ENCODE measurements around the gene UBAC2.

UBAC2 gene

DNA sequence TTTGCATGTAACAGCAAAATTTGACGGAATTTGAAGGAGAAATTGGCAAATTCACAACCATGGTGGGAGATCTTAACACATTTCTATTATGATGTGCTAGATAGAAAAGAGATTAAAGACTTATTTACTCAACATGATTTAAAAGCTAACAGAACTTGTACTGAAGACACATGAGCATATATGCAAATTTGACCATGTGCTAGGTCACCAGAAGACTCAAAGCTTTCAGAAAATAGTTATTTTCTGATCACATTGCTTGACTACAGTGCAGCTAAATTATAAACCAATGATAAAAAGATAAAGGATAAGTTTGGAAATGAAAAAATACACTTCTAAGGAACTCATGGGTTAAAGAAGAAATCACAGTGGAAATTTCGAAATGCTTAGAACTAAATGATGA is 97.4 kb downstream of the UBAC2 start:
- no peak for DNase-seq (ENCODE audit: low spot score)
- H3K4me1 Mint-ChIP-seq (ENCODE audit: low read depth), result peaks cover 76% of the 10 kb centered on the region
- H3K27me3 Mint-ChIP-seq (ENCODE audit: low read depth), result no peaks in the 10 kb centered on the region
- H3K27ac Mint-ChIP-seq, result peak overlapping the region; percentile 99
- no peaks in the 10 kb centered on the region for H3K9me3 Mint-ChIP-seq
- peaks cover 66% of the 10 kb centered on the region for H3K36me3 Mint-ChIP-seq (ENCODE audit: low read depth)
- peak overlapping the region; percentile 91 for H3K4me3 Mint-ChIP-seq

DNA sequence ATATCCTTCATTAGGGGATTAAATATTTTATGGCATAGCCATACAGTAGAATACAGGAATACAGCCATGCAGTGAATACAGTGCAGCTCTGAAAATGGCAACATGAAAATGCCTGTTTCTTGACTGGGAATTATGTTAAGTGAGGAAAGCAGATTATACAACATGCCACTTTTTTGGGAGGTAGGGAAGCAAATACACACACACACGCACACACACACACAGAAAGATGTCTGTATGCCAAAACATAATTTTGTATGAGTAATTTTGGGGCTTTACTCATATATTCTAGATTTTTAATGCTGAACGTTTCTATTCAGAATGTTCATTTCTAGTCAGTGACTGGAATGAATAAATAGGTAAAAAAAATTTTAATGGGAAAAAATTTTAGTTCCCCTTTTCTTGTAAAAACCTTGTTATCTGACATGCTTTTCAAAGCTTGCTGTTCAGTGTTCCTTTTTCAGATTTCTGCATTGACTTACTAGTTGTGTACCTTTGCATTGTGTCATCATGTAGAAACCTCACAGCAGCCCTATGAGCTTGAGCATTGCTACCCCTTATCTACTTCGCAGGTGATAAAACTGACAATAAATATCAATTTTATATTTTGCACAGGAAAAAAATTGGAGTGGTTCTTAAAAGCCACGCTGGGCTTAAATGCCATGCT is 98.7 kb downstream of the UBAC2 start:
- H3K27ac Mint-ChIP-seq, result peak overlapping the region; percentile 77
- no peaks in the 10 kb centered on the region for H3K27me3 Mint-ChIP-seq (ENCODE audit: low read depth)
- peaks cover 64% of the 10 kb centered on the region for H3K36me3 Mint-ChIP-seq (ENCODE audit: low read depth)
- peak overlapping the region; percentile 66 for H3K4me3 Mint-ChIP-seq
- peaks cover 77% of the 10 kb centered on the region for H3K4me1 Mint-ChIP-seq (ENCODE audit: low read depth)
- no peak for DNase-seq (ENCODE audit: low spot score)
- H3K9me3 Mint-ChIP-seq, result no peaks in the 10 kb centered on the region

DNA sequence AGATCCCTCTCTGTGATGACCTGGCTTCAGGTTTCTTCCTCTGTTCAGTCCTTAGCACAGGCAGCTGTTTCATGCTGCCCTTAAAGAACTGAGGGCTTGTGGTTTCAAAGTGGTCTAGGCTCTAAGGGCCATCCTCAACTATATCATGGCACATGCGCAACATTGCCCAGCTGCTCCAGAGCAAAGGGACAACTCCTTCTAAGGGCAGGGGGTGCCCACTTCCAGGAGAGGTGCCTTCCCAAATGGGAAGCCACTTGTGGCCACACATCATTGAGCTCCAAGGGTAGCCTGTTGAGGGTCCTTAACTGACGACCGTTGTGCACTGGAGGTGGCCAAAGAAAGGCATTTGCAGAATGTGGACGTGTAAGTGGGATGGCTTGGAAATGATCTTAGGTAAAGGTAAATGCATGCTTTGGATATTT is 99.3 kb downstream of the UBAC2 start:
- Mint-ChIP-seq H3K4me3 (peak overlapping the region; percentile 66), H3K4me1 (ENCODE audit: low read depth) (peaks cover 79% of the 10 kb centered on the region), H3K9me3 (no peaks in the 10 kb centered on the region), H3K36me3 (ENCODE audit: low read depth) (peaks cover 66% of the 10 kb centered on the region), H3K27ac (peak overlapping the region; percentile 58), H3K27me3 (ENCODE audit: low read depth) (no peaks in the 10 kb centered on the region)
- no peak for DNase-seq (ENCODE audit: low spot score)

DNA sequence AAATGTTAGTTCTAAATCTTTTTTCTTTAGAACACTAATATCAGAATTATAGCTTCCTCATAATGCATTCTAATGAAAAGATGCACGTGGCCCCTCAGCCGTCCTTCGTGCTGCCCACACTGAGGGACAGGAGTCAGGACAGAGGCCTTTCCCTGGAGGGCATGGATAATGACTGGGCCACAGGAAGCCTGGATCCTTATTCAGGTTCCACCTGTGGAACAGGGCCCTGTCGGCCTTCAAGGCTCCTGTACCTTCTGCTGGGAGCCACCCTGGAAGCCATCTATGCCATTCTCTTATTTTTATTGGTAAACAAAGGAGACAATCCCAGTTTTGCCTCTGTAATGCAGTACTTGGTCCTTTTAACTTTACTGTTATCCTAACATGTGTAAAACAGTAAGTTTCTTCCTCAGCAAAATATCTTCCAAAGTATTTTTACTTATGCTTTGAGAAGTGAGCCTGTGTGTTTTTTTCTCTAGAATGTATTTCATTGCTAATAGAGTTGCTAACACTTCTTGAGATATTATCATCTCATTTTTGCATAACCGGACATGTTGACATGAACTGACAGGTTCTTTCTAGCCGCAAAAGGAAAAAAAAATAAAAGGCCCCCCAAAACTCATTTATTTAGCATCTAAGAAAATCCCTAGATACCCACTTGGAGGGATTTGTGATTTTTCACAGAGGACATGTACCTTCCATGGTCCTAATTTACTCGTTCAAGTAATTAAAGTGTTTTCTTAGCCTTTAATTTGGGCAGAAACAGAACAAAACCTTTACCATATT is 100.6 kb downstream of the UBAC2 start:
- no peak for DNase-seq (ENCODE audit: low spot score)
- peaks cover 71% of the 10 kb centered on the region for H3K4me1 Mint-ChIP-seq (ENCODE audit: low read depth)
- H3K27me3 Mint-ChIP-seq (ENCODE audit: low read depth), result no peaks in the 10 kb centered on the region
- H3K9me3 Mint-ChIP-seq, result no peaks in the 10 kb centered on the region
- peak overlapping the region; percentile 73 for H3K4me3 Mint-ChIP-seq
- H3K36me3 Mint-ChIP-seq (ENCODE audit: low read depth), result peaks cover 65% of the 10 kb centered on the region
- H3K27ac Mint-ChIP-seq, result peak overlapping the region; percentile 83

DNA sequence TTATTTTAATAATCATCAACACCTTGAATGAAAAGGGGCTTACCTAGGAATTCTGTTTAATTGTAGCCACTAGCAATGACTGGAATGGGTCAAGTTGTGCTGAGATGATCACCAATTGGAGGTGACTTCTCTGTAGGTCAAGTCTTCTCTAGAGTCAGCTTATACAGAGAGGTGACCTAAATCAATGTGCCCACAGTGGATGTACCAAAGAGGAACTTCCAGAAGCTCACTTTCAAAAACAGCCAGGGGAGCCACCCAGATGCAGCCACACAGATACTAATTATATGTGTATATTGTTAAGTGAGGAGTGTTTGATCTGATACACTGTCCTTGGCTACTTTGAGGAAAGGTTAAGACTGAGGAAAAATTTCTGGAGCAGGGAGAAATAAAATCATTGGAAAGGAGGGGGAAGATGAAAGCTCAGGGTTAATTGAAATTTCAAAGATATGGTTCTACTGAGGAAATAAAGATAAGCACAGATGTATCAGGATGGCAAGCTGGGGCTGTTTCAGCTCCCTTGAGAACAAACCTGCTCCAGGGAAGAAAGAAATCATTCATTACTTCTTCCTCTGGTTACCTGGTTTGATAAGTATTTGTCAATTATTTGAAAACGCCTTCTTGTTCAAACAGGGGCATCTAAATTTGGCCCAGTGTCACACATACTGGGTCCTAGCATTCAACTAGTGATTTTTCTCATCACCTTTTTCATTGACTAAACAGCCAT is 101.4 kb downstream of the UBAC2 start:
- Mint-ChIP-seq H3K36me3 (ENCODE audit: low read depth) (peaks cover 67% of the 10 kb centered on the region), H3K27ac (peak overlapping the region; percentile 92), H3K27me3 (ENCODE audit: low read depth) (no peaks in the 10 kb centered on the region), H3K4me1 (ENCODE audit: low read depth) (peaks cover 66% of the 10 kb centered on the region), H3K9me3 (no peaks in the 10 kb centered on the region), H3K4me3 (peak overlapping the region; percentile 92)
- no peak for DNase-seq (ENCODE audit: low spot score)

DNA sequence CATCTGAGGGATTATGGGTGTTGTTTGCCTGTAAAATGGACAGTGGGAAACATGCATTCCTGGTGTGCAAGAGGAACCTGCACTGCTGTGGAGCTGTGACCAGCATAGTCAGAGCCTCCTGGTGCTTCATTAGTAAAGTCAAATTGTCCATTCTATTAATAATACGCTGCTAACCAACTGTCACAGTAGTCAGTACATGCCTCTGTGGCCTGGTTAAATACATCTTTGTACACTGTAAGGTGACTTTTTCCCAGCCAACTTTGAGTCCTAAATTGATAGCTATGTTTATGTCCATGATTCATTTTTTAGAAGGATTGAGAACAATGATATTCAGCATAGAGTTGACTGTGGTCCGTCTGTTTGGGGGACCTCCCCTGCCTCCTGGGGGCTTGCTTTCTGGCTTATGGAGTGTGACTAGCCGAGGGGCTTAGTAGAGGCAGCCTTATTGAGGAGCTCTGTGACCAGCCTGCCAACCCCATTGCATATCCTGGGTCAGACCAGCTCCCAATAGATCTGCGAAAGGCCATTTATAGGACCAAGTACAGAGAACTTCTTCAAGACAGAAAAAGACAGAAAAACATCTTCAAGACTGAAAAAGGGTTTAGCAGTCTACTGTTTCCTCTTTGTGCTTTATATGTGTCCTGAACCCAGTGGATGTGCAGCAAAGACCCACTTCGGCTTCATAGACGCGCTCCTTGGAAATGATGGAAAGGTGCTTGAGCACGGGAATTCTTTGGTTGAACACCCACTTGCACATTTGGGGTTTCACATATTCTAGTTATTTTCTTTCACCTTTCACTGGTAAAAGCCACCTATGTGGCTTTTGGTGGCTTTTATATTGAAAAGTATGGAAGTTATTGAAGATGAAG is 102.2 kb downstream of the UBAC2 start:
- no peaks in the 10 kb centered on the region for H3K27me3 Mint-ChIP-seq (ENCODE audit: low read depth)
- H3K27ac Mint-ChIP-seq, result peak overlapping the region; percentile 92
- no peaks in the 10 kb centered on the region for H3K9me3 Mint-ChIP-seq
- peak overlapping the region; percentile 92 for H3K4me3 Mint-ChIP-seq
- no peak for DNase-seq (ENCODE audit: low spot score)
- H3K4me1 Mint-ChIP-seq (ENCODE audit: low read depth), result peaks cover 64% of the 10 kb centered on the region
- H3K36me3 Mint-ChIP-seq (ENCODE audit: low read depth), result peaks cover 65% of the 10 kb centered on the region

DNA sequence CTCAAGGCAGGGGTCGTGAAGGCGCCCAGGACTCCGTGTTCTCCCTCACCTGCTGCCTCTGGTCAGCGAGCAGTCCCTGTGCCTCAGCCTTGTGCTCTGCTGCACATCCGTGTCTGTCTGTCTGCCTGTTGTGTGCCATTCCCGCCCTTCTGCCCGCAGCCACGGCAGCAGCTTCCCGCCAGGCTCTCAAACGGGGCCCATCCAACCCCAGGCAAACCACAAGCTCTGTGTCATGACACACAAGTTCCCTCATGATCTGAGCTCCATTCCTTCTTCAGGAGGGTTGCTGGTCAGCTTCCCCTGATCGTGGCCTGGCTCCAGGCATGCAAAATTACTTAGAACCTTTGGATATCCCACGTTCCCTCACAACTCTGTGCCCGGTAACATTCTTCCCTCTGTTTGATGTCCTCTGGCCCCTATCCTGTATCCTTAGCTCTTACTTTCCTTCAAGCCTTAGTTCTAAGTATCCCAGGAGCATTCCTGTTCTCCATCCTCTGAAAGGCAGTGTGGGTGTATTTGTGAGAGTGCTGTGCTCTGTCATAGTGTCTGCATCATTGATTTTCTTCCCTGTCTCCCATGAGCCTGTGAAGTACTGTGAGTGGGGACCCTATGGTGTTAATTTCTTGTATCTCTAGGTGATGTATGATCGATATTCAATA is 103.3 kb downstream of the UBAC2 start:
- peak; percentile 75 for DNase-seq (ENCODE audit: low spot score)
- Mint-ChIP-seq H3K4me1 (ENCODE audit: low read depth) (peaks cover 66% of the 10 kb centered on the region), H3K36me3 (ENCODE audit: low read depth) (peaks cover 67% of the 10 kb centered on the region), H3K27ac (peak overlapping the region; percentile 92), H3K9me3 (no peaks in the 10 kb centered on the region), H3K4me3 (peak overlapping the region; percentile 92), H3K27me3 (ENCODE audit: low read depth) (no peaks in the 10 kb centered on the region)

DNA sequence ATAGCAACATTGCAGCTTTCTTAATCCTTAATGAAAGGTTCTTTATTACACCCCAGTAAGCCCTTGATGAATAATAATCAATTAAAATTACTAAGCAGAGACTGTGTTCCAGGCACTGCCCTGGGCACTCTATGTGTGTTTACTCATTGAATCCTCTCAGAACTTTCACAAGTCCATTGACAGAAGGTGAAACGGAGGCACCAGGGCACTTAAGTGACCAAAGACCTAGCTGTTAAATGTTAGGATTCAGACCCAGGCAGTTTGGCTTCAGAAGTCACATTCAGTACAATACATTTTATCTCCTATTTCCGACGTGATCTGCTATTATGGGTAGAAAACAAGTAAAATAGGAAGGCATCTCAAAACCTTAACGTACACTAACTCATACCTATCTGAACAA is 103.9 kb downstream of the UBAC2 start:
- Mint-ChIP-seq H3K27ac (peak overlapping the region; percentile 92), H3K4me1 (ENCODE audit: low read depth) (peaks cover 62% of the 10 kb centered on the region), H3K36me3 (ENCODE audit: low read depth) (peaks cover 64% of the 10 kb centered on the region)

DNA sequence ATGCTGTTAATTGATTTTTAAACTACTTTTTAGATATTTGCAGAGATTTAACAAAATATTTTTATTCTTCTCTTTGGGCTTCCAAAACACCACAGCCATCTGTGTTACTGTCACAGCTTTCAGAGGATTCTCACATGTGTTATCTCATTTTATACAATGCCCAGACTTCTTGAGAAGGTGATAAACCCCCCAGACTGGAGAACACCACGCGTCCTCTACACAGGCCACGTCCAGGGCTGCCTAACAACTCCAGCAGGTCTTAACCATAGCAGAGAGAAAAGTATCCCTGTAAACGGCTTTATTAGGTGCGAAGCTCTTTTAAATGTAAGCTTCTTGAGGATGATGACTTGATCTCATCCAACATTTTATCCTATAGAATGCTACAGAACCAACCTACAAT is 104.5 kb downstream of the UBAC2 start:
- Mint-ChIP-seq H3K27ac (peak overlapping the region; percentile 88), H3K27me3 (ENCODE audit: low read depth) (no peaks in the 10 kb centered on the region), H3K4me3 (peak overlapping the region; percentile 92), H3K36me3 (ENCODE audit: low read depth) (peaks cover 58% of the 10 kb centered on the region), H3K9me3 (no peaks in the 10 kb centered on the region), H3K4me1 (ENCODE audit: low read depth) (peaks cover 60% of the 10 kb centered on the region)
- no peak for DNase-seq (ENCODE audit: low spot score)

More for the DNA sequence above, 103.9 kb downstream of the UBAC2 start:
- Mint-ChIP-seq H3K4me3 (peak overlapping the region; percentile 92), H3K27me3 (ENCODE audit: low read depth) (no peaks in the 10 kb centered on the region), H3K9me3 (no peaks in the 10 kb centered on the region)
- DNase-seq (ENCODE audit: low spot score), result no peak

DNA sequence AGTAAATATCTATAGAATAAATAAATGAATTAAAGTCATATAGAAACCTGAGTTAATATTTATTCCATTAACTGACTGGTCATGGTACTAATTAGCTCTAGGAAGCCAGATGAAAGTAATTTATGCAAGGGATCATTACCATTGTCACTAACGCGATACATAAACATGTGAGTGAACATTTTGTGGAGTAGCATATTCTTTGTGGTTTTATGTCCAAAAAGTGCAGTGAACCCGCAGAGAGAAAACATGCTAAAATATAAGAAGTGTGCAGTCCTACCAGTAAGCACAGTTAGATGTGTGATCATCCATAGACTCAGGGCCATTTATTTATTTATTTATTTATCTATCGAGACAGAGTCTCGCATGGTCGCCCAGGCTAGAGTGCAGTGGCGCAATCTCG is 104.9 kb downstream of the UBAC2 start:
- Mint-ChIP-seq H3K4me1 (ENCODE audit: low read depth) (peaks cover 58% of the 10 kb centered on the region), H3K4me3 (peak overlapping the region; percentile 92), H3K27ac (peak overlapping the region; percentile 89), H3K27me3 (ENCODE audit: low read depth) (no peaks in the 10 kb centered on the region), H3K36me3 (ENCODE audit: low read depth) (peaks cover 55% of the 10 kb centered on the region), H3K9me3 (no peaks in the 10 kb centered on the region)
- DNase-seq (ENCODE audit: low spot score), result no peak

DNA sequence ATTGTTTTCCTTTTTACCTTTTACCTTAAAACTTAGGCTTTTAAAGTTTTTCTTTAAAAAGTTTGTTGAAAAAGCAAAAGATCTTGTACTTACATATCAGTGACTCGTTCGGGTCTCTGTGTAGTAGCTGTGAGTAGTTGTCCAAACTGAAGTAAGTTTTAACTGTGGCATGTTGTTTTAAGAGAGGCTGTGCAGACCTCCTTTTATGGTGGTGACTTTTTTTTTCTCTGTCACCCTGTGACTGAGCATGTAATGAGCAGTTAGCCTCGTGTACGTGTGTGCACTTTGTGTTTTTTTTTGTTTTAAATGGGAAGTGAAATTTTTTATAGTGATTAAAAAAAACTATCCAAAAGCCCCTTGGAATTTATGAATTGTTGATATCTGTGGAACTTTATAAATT is 106.6 kb downstream of the UBAC2 start, which contains the start of gene GPR183:
GPR183 (minus strand) TSS at position 153 of the 400 bp plus-strand sequence. CDS start 11,254 bp downstream, outside the sequence.
- Mint-ChIP-seq H3K9me3 (no peaks in the 10 kb centered on the region), H3K4me3 (peak within 1 kb of the TSS; percentile 92), H3K27me3 (ENCODE audit: low read depth) (no peaks in the 10 kb centered on the region), H3K36me3 (ENCODE audit: low read depth) (peaks cover 53% of the 10 kb centered on the region), H3K27ac (peak within 1 kb of the TSS; percentile 89), H3K4me1 (ENCODE audit: low read depth) (peaks cover 58% of the 10 kb centered on the region)
- DNase-seq (ENCODE audit: low spot score), result no peak

DNA sequence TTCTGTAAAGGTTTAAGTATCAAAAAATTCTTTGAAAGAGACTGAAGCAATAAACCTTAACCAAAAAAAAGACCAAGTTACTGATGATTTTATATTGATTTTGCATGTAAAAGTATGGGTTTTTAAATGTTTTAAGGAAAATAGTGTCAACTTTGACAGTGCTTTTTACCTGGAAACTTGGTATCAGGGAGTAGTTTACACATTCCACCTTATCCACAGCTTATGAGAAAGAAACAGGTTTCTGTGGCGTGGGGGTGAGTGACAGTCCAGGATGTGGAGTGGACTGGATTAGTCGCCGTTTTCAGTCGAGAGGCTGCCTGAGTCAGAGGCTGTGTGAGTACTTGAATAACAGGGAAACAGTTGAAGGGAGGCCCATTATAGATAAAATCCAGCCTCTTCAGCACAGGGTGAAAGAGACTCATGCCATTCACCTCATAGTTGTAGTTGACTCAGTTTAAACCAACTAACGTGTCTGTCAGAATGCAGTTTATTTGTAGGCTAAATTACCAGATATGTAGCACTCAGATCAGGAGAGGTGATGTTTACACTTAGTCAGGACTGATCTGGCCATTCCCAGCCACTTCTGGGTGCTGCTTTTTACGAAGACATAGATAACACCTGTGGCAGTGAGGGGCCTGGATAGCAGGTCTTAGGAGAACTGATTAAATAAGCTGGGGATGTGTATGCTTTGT is 107.1 kb downstream of the UBAC2 start:
- no peaks in the 10 kb centered on the region for H3K27me3 Mint-ChIP-seq (ENCODE audit: low read depth)
- peak; percentile 89 for DNase-seq (ENCODE audit: low spot score)
- H3K36me3 Mint-ChIP-seq (ENCODE audit: low read depth), result peaks cover 56% of the 10 kb centered on the region
- peak overlapping the region; percentile 89 for H3K27ac Mint-ChIP-seq
- H3K9me3 Mint-ChIP-seq, result no peaks in the 10 kb centered on the region
- H3K4me1 Mint-ChIP-seq (ENCODE audit: low read depth), result peaks cover 58% of the 10 kb centered on the region
- peak overlapping the region; percentile 92 for H3K4me3 Mint-ChIP-seq
